Stimulated activated CD8-positive, alpha-beta memory T cell treated with anti-CD3 and anti-CD28 coated beads, Interleukin-12 subunit alpha, Interleukin-12 subunit beta, amount 100 ng/mL, for 4 hours (primary cell): ENCODE measurements around the gene PIWIL1.

Source experiments
- DNase-seq: peaks from one replicate; pipeline ENCODE4 v3.0.0-alpha.2; 2020; ENCODE audit warnings: low read depth

PIWIL1 gene

DNA sequence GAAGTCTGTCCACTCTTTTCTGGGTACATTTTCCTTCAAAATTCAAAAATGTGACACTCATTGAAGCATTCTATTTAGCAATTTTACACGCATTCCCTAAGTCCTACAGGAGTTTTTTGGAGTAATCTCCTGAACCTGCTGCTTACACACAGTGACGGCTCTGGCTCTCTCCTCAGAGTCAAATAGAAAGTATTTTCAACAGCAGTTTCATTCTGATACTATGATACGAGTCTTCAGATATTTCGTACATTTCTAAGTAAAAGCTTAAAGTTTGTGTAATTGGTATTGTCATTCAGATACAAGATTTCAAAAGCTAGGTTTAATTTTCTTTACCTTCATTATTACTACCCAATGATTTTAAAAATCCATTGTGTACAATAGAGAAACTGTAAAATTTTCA, 36.4 kb downstream of the PIWIL1 start:
- DNase-seq: no peak

DNA sequence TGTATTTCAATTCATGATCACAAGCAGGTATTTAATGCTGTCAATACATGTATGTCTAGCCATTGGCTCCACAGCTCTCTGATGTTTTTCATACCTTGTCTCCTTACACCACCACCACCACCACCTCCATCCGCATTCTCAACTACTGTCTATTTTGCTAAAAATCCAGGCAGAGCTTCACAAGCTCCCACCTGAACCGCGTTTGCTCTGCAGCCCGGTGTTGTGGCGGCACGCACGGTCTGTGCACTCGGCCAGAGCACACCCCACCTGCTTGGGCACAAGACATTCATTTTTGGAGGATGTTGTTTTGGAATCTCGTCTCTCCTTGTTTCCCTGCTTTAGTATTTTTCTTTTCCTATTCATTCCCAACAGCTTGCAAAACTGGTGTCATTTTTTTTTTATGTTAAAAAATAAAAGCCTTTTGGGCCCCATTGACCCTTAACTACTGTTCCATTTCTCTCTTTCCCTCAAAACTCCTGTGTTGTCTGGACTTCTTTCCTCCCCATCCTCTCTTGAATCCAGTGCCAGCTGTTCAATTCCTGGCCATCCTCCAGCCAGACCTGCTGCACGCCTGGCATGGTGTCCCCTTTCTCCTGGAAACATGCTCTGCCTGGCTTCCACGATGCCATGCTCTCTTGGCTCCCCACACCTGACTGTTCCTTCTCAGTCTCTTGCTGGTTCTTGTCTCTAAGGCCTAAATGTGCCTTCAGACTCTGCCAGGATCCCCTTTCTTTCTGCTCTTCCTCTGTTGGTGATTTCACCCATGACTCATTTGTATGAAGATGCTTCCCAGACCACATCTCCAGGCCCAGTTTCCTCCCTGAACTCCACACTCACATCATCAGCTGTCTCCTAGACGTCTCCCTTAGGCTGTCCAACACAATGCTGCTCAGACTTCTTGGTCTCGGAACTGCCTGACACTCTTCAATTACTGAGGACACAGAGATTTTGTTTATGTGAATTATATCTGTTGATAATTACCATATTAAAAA, 37.9 kb downstream of the PIWIL1 start:
- DNase-seq: no peak

DNA sequence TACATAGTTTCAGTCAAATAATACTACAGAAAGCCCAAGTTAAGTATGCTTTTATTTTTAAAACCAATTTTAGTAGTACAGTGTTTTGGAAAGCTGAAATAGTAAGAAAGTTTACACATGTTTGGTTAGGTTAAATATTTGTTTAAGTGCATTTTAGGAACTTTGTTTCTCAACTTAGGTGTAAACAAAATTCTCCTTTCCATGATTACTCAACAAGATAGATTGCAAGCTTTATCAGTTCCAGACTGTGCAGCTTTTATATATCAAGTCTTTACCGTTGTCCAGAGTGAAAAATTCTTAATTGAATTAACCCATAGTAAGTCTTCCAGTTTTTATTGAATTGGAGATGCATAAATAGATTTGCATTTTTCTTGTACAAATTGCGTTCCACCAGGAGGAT, 45.1 kb downstream of the PIWIL1 start:
- DNase-seq: no peak

DNA sequence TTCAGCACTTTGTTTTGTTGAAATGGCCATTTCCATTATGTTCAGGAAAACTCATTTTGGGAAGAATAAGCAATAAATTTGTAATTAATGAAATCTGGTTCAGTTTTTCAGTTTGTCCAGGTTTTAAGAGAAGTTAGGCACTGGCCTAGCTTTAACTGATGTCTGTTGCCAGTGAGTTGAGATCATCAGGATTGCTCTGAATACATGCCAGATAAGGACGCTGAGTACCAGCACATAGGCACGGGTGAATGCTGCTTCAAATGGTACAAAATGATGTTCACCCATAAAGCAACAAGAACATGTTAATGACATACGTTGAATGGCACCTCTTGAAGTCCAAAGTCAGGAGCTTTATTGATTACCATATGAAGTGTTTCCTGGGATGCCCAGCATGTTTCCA, 46.5 kb downstream of the PIWIL1 start:
- DNase-seq: no peak

DNA sequence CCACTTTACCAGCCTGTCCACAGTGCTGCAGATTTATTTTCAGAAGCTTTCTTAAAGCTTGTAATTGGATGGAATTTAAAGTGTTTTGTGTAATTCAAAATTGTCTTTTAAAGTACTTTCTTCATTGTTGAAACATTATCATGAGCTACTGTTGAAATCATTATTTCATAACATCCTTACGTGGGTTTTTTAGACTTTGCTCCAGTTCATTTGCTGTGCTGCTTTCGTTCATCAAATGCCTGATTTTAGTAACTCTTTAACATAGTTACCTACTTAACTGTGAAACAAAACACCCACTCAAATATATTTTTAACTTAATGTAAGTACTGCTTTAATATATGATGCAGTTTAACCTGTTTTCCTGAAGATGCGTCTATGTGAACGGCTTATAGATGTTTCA, 47.5 kb downstream of the PIWIL1 start:
- DNase-seq: no peak

DNA sequence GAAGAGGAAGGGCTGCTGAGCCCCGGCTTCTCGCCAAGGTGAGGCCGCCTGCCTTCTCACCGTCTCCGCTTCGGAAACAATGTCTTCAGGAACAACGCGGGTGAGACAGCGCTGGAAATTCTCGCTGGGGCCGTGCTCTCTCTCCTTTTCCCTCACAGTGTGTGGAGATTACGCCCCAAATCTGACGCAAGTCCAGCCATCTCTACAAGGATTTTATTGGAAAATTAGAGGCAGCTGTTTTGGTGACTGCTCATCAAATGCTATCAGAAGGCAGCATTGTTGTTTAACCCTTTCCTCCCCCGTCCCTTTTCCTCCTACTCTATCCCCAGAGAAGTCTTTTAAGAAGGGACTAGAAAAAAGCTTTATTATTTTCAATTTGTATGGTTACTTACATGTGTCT, 53.5 kb downstream of the PIWIL1 start:
- no peak for DNase-seq

DNA sequence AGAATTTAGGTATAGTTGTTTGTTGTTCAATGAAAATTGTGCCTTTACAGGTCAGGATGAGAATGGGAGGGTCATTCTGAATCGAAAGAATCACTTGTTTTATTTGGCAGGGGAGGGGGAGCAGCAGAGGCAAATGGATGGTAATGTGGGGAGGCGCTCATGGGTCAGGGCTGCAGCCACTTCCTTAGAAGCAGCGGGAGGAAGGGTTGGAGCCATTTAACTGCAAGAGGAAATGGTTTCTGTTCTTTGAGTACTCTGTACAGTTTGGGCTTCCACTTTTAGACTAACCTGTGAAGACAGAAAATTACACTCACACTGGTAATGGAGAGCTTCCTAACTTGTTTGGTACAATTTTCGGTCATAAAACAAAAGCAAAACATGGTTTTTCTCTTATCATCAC, 57.2 kb downstream of the PIWIL1 start:
- no peak for DNase-seq

DNA sequence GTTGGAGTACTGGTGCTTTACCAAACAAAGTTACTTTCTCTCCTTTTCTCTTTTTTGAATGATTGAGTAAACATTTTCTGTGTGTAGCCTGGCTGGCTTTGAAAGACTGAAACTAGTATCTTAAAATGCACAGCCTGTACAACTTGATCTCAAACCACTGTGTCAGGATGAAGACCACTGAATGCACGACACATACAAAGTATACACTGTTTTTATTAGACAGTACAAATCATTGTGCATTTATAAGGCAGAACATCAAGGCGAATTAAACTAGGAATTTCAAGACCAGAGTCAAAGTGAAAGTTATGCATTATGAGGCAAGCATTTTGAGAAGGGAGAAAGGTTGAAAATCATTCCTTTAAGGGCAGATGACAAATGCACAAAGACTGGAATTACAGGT, 59.0 kb downstream of the PIWIL1 start:
- DNase-seq: no peak

DNA sequence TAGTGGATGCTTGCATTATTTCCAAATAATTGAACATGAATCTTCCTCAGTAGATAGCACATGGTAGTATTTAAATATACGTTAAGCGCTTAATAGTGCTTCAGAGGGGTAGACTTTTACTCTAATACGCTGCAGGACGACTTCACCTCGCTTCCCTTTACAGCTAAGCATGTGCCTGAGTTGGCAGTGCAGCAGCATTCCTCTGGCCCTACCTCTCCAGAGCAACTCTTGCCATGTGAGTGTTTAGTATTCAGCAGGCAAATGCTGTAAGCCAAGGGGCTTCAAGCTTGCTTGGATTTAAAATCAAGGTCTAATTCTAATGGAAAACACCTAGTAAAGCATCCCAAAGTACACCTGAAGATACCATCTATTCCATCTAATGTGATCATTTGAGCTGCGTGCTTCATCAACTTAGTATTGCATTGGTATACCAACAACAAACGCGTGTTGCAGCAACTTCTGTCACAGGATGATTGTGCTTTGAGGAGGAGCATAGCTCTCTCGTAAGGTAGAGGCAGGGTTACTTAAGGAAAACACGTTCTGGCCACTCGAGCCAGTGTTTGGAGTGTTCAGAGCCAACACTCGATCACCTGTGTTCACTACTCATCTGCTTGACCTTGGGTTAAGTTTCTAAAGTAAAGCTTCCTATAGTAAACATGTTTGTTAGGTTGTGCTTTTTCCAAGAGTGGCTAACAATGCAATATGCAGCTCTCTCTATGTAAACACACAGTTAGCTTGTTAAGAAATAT, 60.6 kb downstream of the PIWIL1 start:
- DNase-seq: no peak

DNA sequence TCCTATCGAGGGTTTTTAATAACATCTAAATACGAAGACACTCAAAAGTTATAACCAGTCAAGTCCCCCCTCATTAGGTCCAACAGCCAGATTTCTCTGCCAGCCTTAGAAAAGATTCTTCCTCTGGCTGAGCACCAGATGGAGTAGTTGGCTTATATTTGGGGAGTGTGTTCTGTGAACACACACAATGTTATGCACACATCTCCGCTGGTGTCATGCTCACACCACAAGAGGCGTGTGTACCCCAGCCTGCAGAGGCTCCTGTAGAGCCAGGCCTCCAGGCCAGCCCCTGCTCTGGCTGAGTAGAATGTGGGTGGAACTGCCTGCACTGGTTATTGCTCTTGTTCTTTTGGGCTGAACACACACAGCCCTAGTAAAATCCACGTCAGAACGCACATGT, 64.0 kb downstream of the PIWIL1 start:
- DNase-seq: no peak

DNA sequence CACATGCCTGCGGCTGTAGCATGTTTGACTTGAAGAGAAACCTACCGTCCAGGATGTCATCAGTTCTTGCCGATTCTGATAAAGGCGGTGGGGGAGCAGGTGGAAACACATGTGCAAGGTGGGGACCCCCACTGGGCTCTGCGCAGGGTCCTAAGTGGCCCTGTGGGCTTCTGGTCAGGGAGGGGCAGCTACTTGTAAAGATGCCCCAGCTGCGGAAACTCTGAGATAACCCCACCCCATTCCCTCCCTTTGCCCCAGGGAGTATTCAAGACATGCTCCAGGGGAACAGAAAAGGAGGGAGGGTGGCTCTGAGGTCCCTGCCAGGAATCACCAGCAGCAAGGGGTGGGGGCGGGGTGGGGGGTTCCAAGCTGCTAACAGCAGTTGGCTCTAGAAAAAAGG, 67.6 kb downstream of the PIWIL1 start:
- no peak for DNase-seq

DNA sequence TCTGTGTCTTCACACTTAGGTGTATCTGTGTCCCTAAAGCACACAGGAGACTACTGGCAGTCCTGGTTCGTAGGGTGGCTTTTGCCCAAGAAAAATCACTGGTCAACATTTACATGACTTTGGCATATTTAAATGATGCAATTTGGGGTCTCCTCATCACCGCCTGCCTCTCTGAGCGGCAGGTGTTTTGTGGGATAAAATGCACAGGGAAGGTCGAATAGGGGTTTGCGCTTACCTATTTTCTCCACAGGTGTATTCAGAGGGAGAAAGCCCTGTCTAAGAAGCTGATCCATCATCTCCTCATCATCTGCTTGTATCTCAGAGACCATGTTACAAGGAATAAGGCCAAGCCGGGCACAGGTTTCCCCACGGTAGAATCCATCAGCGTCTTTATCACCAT, 74.7 kb downstream of the PIWIL1 start:
- DNase-seq: no peak

DNA sequence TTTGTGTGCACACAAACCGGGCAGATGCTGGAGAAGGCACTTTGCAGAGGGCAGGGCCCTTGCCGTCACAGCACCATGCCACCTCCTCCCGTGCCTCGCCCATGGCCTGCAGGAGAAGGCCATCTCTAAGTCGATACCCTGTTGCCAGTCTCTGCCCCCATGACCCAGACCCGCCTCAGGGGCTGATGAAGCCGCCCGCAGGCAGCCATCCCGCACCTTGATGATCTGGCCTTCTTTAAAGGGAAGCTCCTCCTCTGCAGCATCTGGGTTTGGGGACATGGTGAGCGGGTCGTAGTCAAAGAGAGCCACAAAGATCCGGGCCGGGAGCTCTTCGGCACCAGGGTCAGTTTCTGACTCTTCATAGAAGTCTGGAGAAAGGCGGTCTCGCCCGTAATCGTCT, 76.2 kb downstream of the PIWIL1 start:
- DNase-seq: no peak

DNA sequence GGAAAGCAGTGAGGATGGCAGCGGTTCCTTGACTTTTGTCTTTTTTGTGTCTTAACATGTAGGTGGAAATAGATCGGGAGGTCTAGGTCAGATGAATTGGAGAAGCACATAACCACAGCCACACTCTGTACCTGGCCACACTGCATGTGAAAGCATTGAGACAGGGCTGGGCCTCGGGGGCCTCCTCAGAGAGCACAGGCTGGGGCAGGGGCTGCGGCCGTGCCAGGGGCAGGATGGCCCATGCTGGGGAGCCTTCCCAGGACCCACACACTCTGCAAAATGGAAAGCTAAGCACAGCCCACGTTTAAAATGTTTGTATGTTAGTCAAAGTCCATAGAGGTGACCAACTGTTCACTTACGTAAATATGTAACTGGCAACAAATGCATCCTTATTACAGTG, 76.7 kb downstream of the PIWIL1 start:
- no peak for DNase-seq

DNA sequence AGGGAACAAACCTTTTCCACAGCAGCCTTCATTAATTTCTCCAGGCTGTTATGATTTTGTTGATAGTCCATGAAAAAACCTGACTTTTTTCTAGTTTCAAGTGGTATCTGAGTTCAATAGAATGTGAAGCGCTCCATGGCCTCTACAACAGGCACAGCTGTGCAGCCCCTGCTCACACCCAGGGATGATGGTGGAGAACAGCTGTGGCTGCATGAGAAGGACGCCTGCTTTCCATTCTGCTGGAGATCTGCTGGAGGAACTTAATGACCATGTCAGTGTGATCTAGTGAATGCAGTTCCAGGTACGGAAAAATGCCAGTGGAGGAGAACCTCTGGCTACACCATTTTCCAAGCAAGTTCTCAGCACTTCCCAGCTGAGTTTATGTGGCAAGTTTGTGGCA, 80.6 kb downstream of the PIWIL1 start:
- DNase-seq: no peak

DNA sequence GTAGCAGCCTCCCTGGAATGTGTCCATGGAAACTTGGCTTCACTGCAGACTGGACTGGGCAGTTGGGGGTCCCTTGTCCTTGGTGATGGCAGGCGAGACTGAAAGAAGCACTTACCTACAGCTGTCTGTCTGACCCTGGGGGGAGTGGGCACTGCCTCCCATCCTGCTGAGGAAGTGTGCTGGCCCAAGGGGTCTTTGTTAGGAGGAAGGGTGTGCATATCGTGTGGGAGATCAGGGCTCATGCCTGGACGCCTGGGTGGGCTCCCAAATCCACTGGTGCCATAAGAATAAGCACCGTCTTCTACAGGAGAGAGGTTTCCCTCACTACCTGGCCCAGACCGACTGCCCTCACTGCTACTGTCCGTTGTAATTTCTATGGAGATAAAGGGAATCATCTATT, 81.4 kb downstream of the PIWIL1 start:
- DNase-seq: no peak

DNA sequence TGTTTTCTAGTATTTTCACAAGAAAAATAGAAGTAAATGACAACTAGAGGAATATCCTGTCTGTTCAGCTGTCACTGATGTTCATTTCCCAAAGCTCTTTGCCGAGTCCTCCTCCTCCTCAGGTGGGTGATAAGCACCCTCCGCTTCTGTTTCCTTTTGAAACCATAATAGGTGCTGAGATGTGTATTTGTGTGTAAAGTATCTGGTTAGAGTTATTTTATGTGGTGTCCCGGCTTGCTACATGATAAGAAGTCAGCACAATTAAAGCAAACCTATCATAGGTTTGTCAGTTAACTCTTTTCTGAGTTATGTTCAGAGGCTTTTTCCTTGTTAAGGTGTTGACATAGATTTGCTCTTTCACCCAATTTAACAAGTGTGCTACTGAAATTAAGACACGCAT, 82.4 kb downstream of the PIWIL1 start:
- DNase-seq: no peak

DNA sequence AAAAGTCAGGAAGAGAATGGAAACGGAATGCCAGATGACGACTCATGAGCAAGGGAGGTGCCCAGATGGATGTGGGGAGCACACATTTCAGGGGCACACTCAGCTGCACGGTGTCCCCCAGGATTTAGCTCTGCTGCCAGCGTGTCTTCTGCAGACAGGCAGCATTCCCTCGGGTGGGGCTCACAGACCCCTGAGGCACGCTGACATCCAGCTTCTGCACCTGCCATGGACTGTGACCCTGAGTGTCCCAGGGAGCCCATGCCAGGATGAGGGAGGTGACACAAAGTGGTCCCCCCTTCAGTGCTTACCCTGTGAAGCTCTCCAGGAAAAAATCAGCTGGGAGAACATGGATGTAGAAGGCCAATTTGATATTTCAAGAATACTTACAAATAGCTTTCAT, 84.2 kb downstream of the PIWIL1 start:
- no peak for DNase-seq
